ENCODE results near the gene NAA40.

NAA40 gene

GRCh38 chr11:63906585-63906984, 32.2 kb upstream of the NAA40 start:
- Histone ChIP-seq H3K9ac (no peak overlapping the region), H4K20me1 (ENCODE audit: insufficient read depth) (no peaks in the 10 kb centered on the region), H3K4me3 (IDR thresholded peaks at IDR 0.05; ENCODE audit: insufficient read depth, low read depth, low read length) (no peak overlapping the region), H2AFZ (ENCODE audit: low read depth) (no peak overlapping the region), H3K79me2 (ENCODE audit: insufficient read depth, low read depth) (no peaks in the 10 kb centered on the region), H3K4me2 (no peak overlapping the region), H3K36me3 (ENCODE audit: insufficient read depth) (no peaks in the 10 kb centered on the region), H3K27ac (no peak overlapping the region), H3K27me3 (ENCODE audit: insufficient read depth, low read depth) (no peaks in the 10 kb centered on the region), H3K4me1 (ENCODE audit: low read depth, poor library complexity, severe bottlenecking) (no peaks in the 10 kb centered on the region)
- TF ChIP-seq CTCF (conservative IDR thresholded peaks at IDR 0.05; ENCODE audit: low read depth, low read length) = 0 out of 2 replicates have a peak, but pooled peaks have one; percentile 19

- H3K79me2 ChIP-seq (ENCODE audit: insufficient read depth, low read depth) = no peaks in the 10 kb centered on the region
- no peak overlapping the region for H3K4me2 ChIP-seq
- no peak overlapping the region for H2AFZ ChIP-seq (ENCODE audit: low read depth)
- H4K20me1 ChIP-seq (ENCODE audit: insufficient read depth) = no peaks in the 10 kb centered on the region
- no peaks in the 10 kb centered on the region for H3K36me3 ChIP-seq (ENCODE audit: insufficient read depth)
- H3K4me1 ChIP-seq (ENCODE audit: low read depth, poor library complexity, severe bottlenecking) = no peaks in the 10 kb centered on the region
- no peak for TF ChIP-seq CTCF (conservative IDR thresholded peaks at IDR 0.05; ENCODE audit: low read depth, low read length)
- no peak overlapping the region for H3K9ac ChIP-seq
- no peaks in the 10 kb centered on the region for H3K27me3 ChIP-seq (ENCODE audit: insufficient read depth, low read depth)
- no peak overlapping the region for H3K27ac ChIP-seq
- H3K4me3 ChIP-seq (IDR thresholded peaks at IDR 0.05; ENCODE audit: insufficient read depth, low read depth, low read length) = no peak overlapping the region
These were observed 31.7 kb upstream of the NAA40 start for GRCh38 chr11:63907063-63907462.

- no peak for TF ChIP-seq CTCF (conservative IDR thresholded peaks at IDR 0.05; ENCODE audit: low read depth, low read length)
- Histone ChIP-seq H3K36me3 (ENCODE audit: insufficient read depth) (no peaks in the 10 kb centered on the region), H3K79me2 (ENCODE audit: insufficient read depth, low read depth) (no peaks in the 10 kb centered on the region), H3K9ac (no peak overlapping the region), H4K20me1 (ENCODE audit: insufficient read depth) (no peaks in the 10 kb centered on the region), H3K4me3 (IDR thresholded peaks at IDR 0.05; ENCODE audit: insufficient read depth, low read depth, low read length) (no peak overlapping the region), H2AFZ (ENCODE audit: low read depth) (no peak overlapping the region), H3K4me1 (ENCODE audit: low read depth, poor library complexity, severe bottlenecking) (no peaks in the 10 kb centered on the region), H3K27ac (no peak overlapping the region), H3K27me3 (ENCODE audit: insufficient read depth, low read depth) (no peaks in the 10 kb centered on the region), H3K4me2 (no peak overlapping the region)
These were observed 30.8 kb upstream of the NAA40 start for GRCh38 chr11:63907808-63908530.

GRCh38 chr11:63908631-63909401, 30.0 kb upstream of the NAA40 start:
- H3K27ac ChIP-seq = no peak overlapping the region
- H2AFZ ChIP-seq (ENCODE audit: low read depth) = no peak overlapping the region
- no peak for TF ChIP-seq CTCF (conservative IDR thresholded peaks at IDR 0.05; ENCODE audit: low read depth, low read length)
- H3K79me2 ChIP-seq (ENCODE audit: insufficient read depth, low read depth) = no peaks in the 10 kb centered on the region
- H3K27me3 ChIP-seq (ENCODE audit: insufficient read depth, low read depth) = no peaks in the 10 kb centered on the region
- no peaks in the 10 kb centered on the region for H3K36me3 ChIP-seq (ENCODE audit: insufficient read depth)
- H4K20me1 ChIP-seq (ENCODE audit: insufficient read depth) = no peaks in the 10 kb centered on the region
- H3K9ac ChIP-seq = no peak overlapping the region
- no peak overlapping the region for H3K4me2 ChIP-seq
- no peaks in the 10 kb centered on the region for H3K4me1 ChIP-seq (ENCODE audit: low read depth, poor library complexity, severe bottlenecking)
- no peak overlapping the region for H3K4me3 ChIP-seq (IDR thresholded peaks at IDR 0.05; ENCODE audit: insufficient read depth, low read depth, low read length)

Data from KMS-11 (cell line).